GM03348 (cell line): ENCODE results near the gene LAPTM4A.
"Not testable (repeated sequence)": the region's sequence is repeated elsewhere in the genome, so short reads cannot be mapped to it uniquely, and the experiment has no call there.

Experiments
- DNase-seq: peaks from one replicate; pipeline ENCODE4 v3.0.0; 2012; ENCODE audit warnings: low spot score

Gene LAPTM4A

GRCh38 chr2:20076757-20077156 is 25.3 kb upstream of the LAPTM4A start:
- no peak for DNase-seq

- no peak for DNase-seq
Observed at GRCh38 chr2:20074901-20075300, 23.5 kb upstream of the LAPTM4A start.

GRCh38 chr2:20074046-20074648 is 22.7 kb upstream of the LAPTM4A start:
- DNase-seq: not testable (repeated sequence)

GRCh38 chr2:20073460-20073859 is 22.0 kb upstream of the LAPTM4A start:
- no peak for DNase-seq

- no peak for DNase-seq
Observed at GRCh38 chr2:20072436-20073158, 21.2 kb upstream of the LAPTM4A start.

GRCh38 chr2:20071397-20072383 is 20.3 kb upstream of the LAPTM4A start:
- DNase-seq: peak; percentile 89

- no peak for DNase-seq
Observed at GRCh38 chr2:20069756-20070155, 18.3 kb upstream of the LAPTM4A start.

GRCh38 chr2:20067992-20068584 is 16.7 kb upstream of the LAPTM4A start:
- peak; percentile 78 for DNase-seq

GRCh38 chr2:20065885-20066602 is 14.6 kb upstream of the LAPTM4A start:
- peak; percentile 25 for DNase-seq

- DNase-seq: no peak
Observed at GRCh38 chr2:20064841-20065240, 13.4 kb upstream of the LAPTM4A start.

GRCh38 chr2:20064421-20064820 is 13.0 kb upstream of the LAPTM4A start:
- no peak for DNase-seq

GRCh38 chr2:20062615-20063545 is 11.5 kb upstream of the LAPTM4A start:
- DNase-seq: peak; percentile 52

GRCh38 chr2:20061940-20062339 is 10.5 kb upstream of the LAPTM4A start:
- DNase-seq: no peak

GRCh38 chr2:20061476-20061875 is 10.0 kb upstream of the LAPTM4A start:
- peak; percentile 44 for DNase-seq

GRCh38 chr2:20060106-20060505 is 8.7 kb upstream of the LAPTM4A start:
- DNase-seq: no peak

GRCh38 chr2:20057268-20057667 is 5.8 kb upstream of the LAPTM4A start:
- no peak for DNase-seq

- DNase-seq: no peak
Observed at GRCh38 chr2:20054931-20055330, 3.5 kb upstream of the LAPTM4A start.

- DNase-seq: no peak
Observed at GRCh38 chr2:20054119-20054518, 2.7 kb upstream of the LAPTM4A start.

- peak; percentile 77 for DNase-seq
Observed at GRCh38 chr2:20052861-20053281, 1.4 kb upstream of the LAPTM4A start.

- no peak for DNase-seq
Observed at GRCh38 chr2:20052229-20052851, 912 bp upstream of the LAPTM4A start.
